ENCODE results near the gene CD79A. TPM values are rescaled to one million over a fixed set of nuclear protein-coding genes. Genes with fewer than 3 reads are reported as not detected.

CD79A gene
- polyA plus RNA-seq, 1 donor from 2014 or later = not detected

DNA sequence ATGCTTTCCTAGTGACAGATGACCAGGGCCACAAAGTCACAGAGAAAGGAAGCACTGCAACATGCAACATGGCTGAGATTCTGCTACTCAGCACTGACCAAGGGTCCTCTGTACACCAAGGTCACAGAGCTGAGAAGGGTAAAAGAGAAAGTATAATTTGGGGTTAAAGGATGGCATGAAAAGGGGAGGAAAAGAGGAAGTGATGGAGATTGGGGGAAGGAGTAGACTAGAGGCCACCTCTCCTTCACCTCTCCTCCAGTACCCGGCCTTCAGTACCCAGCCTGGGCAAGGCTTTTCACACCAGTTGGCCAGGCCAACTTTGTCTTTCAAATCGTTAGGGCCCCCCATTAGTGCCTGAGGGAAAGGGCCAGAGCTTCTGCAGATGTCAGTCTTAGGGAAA is 23.3 kb upstream of the CD79A start:
- Histone ChIP-seq H3K27ac (ENCODE audit: low read length) (no peak overlapping the region), H3F3A (ENCODE audit: insufficient read depth, low read length, poor library complexity, severe bottlenecking) (no peaks in the 10 kb centered on the region), H3K36me3 (ENCODE audit: insufficient read depth, low read length) (no peaks in the 10 kb centered on the region), H3K27me3 (ENCODE audit: insufficient read depth, low read depth, low read length) (peaks cover 3% of the 10 kb centered on the region), H3K79me2 (replicated peaks; ENCODE audit: insufficient read depth, low read length) (no peaks in the 10 kb centered on the region), H3K9ac (ENCODE audit: low read length) (no peak overlapping the region), H3K4me2 (ENCODE audit: low read length) (no peak overlapping the region), H2AFZ (ENCODE audit: low read depth, low read length) (no peak overlapping the region), H4K20me1 (ENCODE audit: insufficient read depth) (no peaks in the 10 kb centered on the region), H3K9me3 (ENCODE audit: low read length) (no peaks in the 10 kb centered on the region), H3K4me3 (ENCODE audit: low read length) (no peak overlapping the region), H3K9me2 (ENCODE audit: insufficient read depth, low read length) (no peaks in the 10 kb centered on the region)
- TF ChIP-seq EP300 (conservative IDR thresholded peaks at IDR 0.05; ENCODE audit: poor library complexity, severe bottlenecking) (no peak), RAD21 (conservative IDR thresholded peaks at IDR 0.05) (no peak), MXI1 (conservative IDR thresholded peaks at IDR 0.05; ENCODE audit: poor library complexity, severe bottlenecking) (no peak), TAF1 (IDR thresholded peaks at IDR 0.05; ENCODE audit: low read depth) (no peak), EZH2 (IDR thresholded peaks at IDR 0.05; ENCODE audit: borderline replicate concordance, insufficient read depth, low read length, poor library complexity, severe bottlenecking) (no peak)
- TF ChIP-seq, protein P1, sequence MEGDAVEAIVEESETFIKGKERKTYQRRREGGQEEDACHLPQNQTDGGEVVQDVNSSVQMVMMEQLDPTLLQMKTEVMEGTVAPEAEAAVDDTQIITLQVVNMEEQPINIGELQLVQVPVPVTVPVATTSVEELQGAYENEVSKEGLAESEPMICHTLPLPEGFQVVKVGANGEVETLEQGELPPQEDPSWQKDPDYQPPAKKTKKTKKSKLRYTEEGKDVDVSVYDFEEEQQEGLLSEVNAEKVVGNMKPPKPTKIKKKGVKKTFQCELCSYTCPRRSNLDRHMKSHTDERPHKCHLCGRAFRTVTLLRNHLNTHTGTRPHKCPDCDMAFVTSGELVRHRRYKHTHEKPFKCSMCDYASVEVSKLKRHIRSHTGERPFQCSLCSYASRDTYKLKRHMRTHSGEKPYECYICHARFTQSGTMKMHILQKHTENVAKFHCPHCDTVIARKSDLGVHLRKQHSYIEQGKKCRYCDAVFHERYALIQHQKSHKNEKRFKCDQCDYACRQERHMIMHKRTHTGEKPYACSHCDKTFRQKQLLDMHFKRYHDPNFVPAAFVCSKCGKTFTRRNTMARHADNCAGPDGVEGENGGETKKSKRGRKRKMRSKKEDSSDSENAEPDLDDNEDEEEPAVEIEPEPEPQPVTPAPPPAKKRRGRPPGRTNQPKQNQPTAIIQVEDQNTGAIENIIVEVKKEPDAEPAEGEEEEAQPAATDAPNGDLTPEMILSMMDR (IDR thresholded peaks at IDR 0.05; ENCODE audit: poor library complexity, severe bottlenecking) = no peak

DNA sequence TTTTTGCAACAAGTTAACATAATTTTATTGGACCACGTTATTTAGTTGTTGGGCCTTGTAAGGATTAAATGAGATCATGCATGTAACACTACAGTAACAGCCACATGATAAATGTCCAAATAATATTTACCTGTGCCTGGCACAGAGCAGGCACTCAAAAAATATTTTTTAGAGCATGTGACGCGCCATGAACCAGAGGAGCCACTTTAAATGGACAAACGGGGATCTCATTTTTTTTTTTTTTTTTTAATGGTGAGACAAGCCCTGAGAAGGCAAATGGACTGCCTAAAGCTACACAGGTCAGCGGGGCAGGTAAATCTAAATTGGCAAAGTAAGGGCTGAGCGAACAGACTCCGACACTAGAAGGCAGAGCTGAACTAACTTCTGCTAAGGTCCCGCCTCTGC is 17.9 kb upstream of the CD79A start:
- Histone ChIP-seq H3K4me3 (ENCODE audit: low read length) (peak overlapping the region; percentile 95), H3K9me2 (ENCODE audit: insufficient read depth, low read length) (no peaks in the 10 kb centered on the region), H3K9ac (ENCODE audit: low read length) (no peak overlapping the region), H3K36me3 (ENCODE audit: insufficient read depth, low read length) (peaks cover 4% of the 10 kb centered on the region), H3K27ac (ENCODE audit: low read length) (no peak overlapping the region), H2AFZ (ENCODE audit: low read depth, low read length) (no peak overlapping the region), H3F3A (ENCODE audit: insufficient read depth, low read length, poor library complexity, severe bottlenecking) (peaks cover 2% of the 10 kb centered on the region), H3K4me2 (ENCODE audit: low read length) (peak overlapping the region; percentile 52), H3K79me2 (replicated peaks; ENCODE audit: insufficient read depth, low read length) (peaks cover 26% of the 10 kb centered on the region), H3K27me3 (ENCODE audit: insufficient read depth, low read depth, low read length) (no peaks in the 10 kb centered on the region), H4K20me1 (ENCODE audit: insufficient read depth) (no peaks in the 10 kb centered on the region), H3K9me3 (ENCODE audit: low read length) (no peaks in the 10 kb centered on the region)
- TF ChIP-seq EZH2 (IDR thresholded peaks at IDR 0.05; ENCODE audit: borderline replicate concordance, insufficient read depth, low read length, poor library complexity, severe bottlenecking) (no peak), POLR2AphosphoS5 (IDR thresholded peaks at IDR 0.05) (no peak), SMC3 (conservative IDR thresholded peaks at IDR 0.05; ENCODE audit: poor library complexity) (no peak), EP300 (conservative IDR thresholded peaks at IDR 0.05; ENCODE audit: poor library complexity, severe bottlenecking) (no peak), RAD21 (conservative IDR thresholded peaks at IDR 0.05) (no peak), TAF1 (IDR thresholded peaks at IDR 0.05; ENCODE audit: low read depth) (no peak), MXI1 (conservative IDR thresholded peaks at IDR 0.05; ENCODE audit: poor library complexity, severe bottlenecking) (no peak)
- TF ChIP-seq, protein P2, sequence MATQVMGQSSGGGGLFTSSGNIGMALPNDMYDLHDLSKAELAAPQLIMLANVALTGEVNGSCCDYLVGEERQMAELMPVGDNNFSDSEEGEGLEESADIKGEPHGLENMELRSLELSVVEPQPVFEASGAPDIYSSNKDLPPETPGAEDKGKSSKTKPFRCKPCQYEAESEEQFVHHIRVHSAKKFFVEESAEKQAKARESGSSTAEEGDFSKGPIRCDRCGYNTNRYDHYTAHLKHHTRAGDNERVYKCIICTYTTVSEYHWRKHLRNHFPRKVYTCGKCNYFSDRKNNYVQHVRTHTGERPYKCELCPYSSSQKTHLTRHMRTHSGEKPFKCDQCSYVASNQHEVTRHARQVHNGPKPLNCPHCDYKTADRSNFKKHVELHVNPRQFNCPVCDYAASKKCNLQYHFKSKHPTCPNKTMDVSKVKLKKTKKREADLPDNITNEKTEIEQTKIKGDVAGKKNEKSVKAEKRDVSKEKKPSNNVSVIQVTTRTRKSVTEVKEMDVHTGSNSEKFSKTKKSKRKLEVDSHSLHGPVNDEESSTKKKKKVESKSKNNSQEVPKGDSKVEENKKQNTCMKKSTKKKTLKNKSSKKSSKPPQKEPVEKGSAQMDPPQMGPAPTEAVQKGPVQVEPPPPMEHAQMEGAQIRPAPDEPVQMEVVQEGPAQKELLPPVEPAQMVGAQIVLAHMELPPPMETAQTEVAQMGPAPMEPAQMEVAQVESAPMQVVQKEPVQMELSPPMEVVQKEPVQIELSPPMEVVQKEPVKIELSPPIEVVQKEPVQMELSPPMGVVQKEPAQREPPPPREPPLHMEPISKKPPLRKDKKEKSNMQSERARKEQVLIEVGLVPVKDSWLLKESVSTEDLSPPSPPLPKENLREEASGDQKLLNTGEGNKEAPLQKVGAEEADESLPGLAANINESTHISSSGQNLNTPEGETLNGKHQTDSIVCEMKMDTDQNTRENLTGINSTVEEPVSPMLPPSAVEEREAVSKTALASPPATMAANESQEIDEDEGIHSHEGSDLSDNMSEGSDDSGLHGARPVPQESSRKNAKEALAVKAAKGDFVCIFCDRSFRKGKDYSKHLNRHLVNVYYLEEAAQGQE (IDR thresholded peaks at IDR 0.05; ENCODE audit: borderline replicate concordance) = no peak
- TF ChIP-seq, protein P1 (IDR thresholded peaks at IDR 0.05; ENCODE audit: poor library complexity, severe bottlenecking) = no peak

Data from neural cell (in vitro differentiated cells).